Activated effector memory CD4-positive, alpha-beta T cell treated with anti-CD3 and anti-CD28 coated beads, Interleukin-2, amount 50 U/mL, for 16 hours (primary cell): ENCODE results near the gene CKM.
A peak's percentile ranks its signal among the peaks of the same experiment; 100 is the strongest.
"Not testable (repeated sequence)": the region's sequence is repeated elsewhere in the genome, so short reads cannot be mapped to it uniquely, and the experiment has no call there.

ENCODE experiments used
- DNase-seq: peaks from one replicate; pipeline ENCODE4 v3.0.0-alpha.2; 2020

Gene CKM

DNA sequence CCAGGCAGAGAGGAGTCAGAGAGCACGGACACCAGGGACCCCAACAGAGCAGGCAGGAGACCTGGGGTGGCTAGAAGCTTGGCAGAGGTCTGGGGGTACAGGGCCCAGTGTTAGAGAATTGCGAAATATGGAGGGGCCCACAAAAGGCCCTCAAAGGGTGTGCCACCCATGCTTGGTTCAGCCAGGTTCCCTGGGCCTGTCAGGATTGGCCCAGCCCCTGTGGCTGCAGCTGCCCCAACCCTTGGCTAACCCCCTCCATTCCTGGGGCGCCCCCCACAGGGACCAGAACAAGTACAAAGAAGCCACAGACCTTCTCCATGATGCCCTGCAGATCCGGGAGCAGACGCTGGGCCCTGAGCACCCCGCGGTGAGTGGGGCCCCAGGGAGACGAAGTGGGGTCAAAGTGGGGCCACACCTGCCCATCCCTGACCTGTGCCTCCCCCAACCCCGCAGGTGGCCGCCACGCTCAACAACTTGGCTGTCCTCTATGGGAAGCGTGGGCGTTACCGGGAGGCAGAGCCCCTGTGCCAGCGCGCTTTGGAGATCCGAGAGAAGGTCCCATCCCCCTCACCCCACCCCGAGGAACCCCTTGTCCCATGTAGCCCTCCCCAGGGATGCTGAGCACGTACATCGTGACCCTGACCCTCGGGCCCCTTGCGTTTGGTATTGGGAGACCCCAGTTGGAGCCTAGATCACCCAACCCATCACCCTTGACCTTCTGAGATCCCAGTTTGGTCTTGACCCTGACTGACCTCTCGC lies 25.9 kb upstream of the CKM start:
- no peak for DNase-seq

DNA sequence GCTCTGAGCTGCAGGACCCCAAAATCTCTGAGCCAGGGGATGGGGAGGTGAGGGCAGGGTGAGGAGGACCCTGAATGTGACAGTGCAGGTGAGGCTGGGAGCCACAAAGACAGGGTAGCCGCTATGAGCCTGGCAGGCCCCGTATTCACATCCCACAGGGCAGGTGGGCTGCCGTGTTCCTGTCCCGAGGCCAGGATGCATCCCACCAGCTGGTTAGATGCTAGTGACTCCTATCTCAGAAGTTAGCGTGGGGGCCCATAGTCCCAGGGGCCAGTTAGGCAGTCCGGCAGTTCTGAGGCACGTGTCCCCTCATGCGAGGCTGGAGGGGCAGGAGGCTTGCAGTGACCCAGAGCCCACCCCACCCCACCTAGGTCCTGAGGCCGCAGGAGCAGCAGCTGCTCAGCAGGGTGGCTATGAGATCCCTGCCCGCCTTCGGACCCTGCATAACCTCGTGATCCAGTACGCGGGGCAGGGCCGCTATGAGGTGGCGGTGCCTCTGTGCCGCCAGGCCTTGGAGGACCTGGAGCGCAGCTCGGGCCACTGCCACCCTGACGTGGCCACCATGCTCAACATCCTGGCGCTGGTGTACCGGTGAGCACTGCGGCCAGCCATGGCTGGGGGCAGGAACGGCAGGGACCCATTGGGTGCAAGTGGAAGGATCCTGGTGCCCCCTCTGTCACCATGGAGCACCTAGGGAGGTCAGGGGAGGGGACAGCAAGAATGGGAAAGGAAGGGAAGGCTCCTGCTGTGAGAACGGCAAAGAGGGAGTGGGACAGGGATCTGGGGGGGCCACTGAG lies 25.1 kb upstream of the CKM start:
- no peak for DNase-seq

DNA sequence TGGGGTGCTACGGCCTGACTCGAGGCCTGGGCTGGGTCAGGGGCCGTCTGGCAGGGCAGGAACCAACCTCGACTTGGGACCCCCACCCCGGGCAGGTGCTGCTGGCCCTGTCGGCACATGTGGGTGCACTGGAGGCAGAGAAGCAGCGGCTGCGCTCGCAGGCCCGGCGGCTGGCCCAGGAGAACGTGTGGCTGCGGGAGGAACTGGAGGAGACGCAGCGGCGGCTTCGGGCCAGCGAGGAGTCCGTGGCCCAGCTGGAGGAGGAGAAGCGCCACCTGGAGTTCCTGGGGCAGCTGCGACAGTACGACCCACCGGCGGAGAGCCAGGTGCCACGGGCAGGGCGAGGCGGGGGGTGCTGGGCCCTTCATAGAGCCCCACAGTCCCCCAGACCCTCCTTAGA lies 23.8 kb upstream of the CKM start:
- no peak for DNase-seq

GRCh38 chr19:45345506-45345860 lies 22.8 kb upstream of the CKM start:
- DNase-seq: no peak

DNA sequence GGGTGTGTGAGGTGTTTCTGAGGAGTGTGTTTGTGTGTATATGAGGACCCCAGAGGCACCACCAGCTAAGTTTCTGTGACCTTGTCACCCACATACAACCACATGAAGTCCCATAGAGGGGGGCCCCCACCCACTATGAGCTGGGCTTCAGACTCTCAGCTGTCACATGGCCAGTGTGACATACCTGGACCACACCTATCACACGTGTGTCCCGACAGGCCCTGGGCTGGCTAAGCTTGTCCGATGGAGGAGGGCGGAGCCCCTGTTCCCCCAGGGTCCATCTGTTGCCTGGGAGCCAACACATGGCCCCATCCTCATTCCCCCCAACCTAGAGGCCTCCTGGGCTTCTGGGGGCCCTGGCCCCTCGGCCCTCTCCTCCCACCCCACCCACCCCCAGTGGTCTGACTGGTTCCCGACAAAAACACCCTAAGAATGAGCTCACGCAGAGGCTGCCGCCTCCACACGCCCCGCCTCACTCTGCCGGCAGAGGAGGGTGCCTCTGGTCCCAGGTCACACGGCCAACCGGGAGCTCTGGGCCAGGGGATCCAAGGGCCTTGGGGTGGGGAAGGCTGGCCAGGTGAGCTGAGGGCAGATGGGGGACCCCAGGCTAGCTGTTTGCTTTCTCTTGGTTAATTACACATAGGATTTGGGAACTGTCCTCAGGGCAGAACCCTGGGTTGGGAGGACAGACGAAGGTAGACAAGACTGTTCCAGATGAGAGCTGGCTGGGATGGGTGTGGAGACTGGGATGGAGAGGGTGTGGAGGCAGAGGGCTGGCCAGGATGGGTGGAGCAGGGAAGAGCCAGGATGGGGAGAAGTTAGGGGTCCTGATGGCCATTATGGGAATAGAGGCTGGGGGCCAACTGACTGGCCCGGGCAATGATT lies 22.2 kb upstream of the CKM start:
- DNase-seq: no peak

DNA sequence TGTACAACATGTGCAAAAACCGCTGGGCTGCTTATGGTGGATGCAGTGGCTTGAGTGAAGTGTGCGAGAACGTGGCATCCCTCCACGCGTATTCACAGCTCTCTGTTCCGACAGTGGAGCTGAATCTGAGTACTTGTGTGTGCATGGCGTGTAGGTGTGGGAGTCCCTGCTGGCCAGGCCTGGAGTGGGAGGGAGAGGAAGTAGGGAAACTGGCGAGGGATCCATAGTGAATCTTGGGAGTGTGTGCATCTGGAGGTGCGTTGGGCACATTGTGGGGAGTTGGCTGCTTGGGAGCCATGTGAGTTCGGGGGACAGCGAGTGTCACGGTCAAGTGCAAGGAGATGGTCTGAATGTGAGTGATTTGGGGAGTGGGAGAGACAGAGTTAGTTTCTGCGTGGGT lies 20.2 kb upstream of the CKM start:
- DNase-seq: no peak

DNA sequence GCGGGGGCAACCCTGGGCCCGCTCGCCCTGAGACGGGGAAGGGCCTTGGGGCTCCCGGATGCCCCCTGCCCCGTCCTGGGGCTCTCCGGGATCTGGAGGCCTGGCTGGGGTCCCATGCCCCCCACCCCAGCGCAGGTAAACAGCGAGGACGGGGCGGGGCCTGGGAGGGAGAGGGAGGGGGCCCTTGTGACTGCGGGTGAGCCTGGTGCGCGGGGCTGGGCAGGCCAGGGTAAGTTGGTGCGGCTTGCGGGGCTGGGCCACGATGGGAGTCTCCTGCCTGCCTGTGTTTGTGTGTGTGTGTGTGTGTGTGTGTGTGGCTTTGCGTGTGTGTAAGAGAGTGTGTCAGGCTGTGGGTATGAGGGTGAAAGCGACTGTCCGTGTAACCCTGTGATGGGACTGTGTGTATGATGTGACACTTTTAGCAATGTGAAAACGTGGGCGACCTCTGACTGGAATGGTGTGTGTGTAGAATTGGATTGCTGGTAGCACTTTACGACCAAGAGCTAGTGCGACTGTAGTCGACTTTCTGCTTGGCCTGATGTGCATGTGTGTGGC lies 18.3 kb upstream of the CKM start:
- DNase-seq: no peak

DNA sequence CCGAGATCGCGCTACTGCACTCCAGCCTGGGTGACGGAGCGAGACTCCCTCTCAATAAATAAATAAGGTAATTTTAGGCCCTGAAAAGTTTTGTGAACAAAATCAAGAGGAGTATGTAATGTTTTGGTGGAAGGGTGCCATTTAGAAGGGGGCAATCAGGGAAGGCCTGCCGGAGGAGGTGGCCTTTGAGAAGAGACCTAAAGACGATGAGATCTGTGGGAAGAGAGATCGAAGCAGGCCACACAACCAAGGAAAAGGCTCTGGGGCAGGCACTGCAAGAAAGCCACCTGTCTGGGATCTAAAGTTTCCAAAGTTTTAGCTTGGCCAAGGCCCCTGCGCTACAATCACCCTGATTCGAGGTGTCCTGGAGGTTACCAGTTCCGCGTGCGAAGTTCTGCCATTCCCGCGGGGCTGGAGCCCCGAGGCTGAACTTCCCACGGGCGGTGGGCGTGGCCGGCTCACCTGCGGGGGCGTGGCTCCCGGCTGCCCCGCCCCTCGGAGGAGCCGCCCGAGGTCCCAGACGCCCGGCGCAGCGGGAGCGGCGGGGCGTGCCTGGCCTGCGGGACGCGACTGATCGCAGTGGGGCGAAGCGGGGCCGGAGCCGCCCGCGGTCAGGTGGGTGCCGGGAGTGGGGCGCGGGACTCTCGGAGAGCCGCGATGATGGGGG lies 17.7 kb upstream of the CKM start, which contains the start of gene KLC3:
TSS of gene KLC3 (plus strand) at position 519 of the 667 bp plus-strand sequence. CDS start 4,792 bp downstream, outside the sequence.
- peak; percentile 80 for DNase-seq

GRCh38 chr19:45339629-45340028 lies 17.0 kb upstream of the CKM start:
- DNase-seq: no peak

DNA sequence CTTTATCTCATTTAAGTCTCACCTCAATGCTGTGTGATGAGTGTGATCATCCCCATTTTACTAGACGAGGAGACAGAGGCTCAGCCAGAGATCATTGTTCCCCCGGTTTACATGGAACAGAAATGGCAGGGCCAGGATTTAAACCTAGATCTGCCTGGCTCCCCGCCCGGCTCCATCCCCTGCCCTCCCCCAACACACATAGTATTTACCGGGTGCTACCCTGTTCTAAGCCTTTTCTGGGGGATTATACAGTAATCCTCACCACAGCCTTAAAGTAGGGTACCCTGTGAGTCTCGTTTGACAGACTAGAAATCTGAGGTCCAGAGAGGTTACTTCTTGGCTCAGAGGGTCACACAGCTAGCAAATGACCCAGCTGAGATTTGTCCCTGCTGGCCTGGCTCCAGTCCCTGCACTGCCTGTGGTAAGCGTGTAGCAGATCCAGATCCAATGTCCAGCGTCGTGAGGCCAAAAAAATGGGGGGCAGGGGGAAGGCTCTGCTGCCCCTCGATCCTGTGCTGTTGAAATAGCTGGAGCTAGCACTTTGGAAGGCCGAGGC lies 14.1 kb upstream of the CKM start:
- no peak for DNase-seq

- DNase-seq: not testable (repeated sequence)
Observed at GRCh38 chr19:45334881-45335280, 12.2 kb upstream of the CKM start.

- DNase-seq: no peak
Observed at GRCh38 chr19:45333609-45334303, 11.1 kb upstream of the CKM start.

DNA sequence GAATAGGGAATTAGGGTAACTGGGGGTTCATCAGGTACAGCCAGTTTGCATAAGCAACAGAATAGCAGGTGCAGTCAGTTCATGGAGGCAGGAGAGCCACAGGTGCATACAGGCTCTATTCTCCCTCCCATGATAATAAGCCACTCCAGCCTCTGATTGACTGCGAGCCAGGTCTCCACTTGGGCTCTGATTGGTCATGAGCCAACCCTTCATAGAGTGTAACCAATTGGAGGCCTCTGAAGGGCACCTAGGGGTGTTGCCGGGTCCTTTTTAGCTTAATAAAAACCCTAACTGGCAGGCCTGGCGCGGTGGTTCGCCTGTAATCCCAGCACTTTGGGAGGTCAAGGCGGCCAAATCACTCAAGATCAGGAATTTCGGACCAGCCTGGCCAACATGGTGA lies 8.7 kb upstream of the CKM start:
- no peak for DNase-seq

DNA sequence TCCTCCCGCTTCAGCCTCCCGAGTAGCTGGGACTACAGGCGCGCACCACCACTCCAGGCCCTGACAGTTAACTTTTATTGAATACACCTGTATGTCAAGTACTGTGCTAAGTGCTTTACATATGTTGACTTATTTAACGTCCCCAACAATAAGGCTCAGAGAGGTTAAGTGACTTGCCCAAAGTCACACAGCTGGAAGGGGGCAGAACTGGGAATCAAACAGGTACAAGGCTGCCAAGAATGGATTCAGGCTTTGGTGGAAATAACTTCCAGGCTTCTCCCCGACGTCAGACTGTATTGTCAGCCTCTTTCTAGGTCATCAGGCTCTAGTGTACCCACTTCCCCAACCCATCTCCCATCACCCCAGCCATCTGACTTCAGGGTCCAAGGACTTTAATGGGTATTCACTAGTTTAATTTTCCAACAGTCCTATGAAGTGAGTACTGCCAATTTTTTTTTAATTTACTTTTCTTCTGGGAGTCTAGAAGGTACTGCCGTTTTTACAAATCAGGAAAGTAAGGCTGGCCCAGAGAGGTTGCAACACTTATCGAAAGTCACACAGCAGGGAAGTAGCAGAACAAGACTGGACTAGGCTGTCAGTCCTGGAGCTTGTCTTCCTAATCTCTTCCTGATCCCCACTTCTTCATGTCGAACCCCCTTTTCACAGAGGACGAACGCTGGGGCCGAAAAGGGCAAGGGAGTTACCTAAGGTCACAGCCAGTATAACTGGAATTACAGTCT lies 4.9 kb upstream of the CKM start:
- DNase-seq: no peak

DNA sequence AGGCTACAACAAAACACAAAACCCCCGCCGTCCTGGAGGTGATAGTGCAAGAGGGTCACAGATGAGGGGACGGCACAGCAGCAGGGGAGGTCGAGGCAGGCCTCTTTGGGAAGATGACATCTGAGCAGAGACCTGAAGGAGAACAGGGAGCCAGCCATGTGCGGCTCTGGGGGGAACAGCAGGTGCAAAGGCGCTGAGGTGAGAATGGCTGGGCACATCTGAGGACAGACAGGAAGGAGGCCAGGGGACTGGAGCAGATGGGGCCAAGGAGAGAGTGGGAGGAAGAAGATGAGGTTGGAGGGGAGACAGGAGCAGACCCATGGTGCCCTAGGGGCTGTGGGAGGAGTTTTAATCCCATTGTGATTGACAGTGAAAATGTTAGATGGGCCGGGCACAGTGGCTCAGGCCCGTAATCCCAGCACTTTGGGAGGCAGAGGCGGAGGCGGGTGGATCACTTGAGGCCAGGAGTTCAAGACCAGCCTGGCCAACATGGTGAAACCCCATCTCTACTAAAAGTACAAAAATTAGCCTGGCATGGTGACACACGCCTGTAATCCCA lies 1.8 kb upstream of the CKM start:
- DNase-seq: no peak

DNA sequence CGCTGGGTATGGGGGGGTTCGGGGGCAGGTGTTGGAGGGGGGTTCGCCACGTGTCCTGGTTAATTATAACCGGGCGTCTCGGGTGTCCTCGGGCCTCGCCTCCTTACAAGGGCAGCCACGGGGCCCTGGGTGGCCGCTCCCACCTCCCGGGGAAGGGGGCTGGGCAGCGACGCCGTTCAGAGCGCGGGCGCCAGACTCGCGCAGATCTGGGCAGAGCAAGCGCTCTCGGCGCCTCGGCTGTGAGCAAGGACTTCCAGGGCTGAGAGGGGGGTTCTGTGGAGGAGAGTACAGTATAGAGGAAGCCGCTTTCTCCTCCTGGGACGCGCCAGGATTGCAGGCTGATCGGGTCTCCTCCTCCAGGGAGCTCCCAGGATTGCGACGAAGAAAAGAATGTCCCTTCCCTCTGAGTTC lies 1.0 kb upstream of the CKM start:
- no peak for DNase-seq

DNA sequence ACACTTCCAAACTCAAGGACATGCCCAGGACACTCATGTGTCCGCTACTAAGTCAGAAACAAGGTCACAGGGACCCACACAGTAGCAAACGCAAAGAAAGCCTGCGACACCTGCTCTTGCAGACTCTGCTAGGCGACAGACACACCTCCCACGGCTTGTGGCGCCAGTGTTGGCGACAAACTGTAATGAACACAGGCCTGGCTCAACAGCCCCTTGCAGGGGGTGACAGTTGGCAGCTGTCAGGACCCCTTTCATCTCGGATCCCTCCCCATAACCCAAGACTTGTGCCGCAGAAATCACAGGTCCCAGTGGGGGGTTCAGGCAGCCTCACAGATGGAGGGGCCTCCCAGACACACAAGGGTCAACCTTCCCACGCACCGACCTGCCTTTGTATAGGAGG lies 364 bp downstream of the CKM start:
- no peak for DNase-seq

DNA sequence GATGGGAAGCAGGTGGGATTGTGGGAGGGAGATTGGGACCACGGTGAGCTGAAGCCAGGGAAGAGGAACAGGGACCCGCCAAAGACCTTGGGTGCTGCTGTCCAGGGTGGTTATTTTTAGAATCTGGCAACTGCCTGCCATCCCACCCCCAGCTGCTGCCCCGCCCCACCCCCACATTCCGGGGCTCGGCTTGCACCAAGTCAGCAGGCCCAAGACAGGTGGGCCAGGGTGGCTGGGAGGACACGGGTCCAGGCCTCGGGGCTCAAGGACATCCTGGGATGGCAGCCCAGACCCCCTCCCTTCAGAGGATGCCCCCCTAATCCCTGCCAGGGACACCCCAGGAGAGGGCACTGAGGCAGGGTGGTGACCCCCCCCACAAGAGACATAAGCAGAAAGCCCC lies 827 bp downstream of the CKM start:
- DNase-seq: no peak

GRCh38 chr19:45320997-45321775 lies 1.5 kb downstream of the CKM start:
- DNase-seq: no peak

- no peak for DNase-seq
Observed at GRCh38 chr19:45315304-45315703, 7.4 kb downstream of the CKM start.
